Uterus (tissue), 2 donors: Measurements from ENCODE around the gene UBE2R2.
"Not testable (repeated sequence)": the region's sequence is repeated elsewhere in the genome, so short reads cannot be mapped to it uniquely, and the experiment has no call there.

Experiments used
- CTCF ChIP-seq, 4 experiments: fragments of 200-600 bp in 2 of 4; fragments of 450-650 bp in 2 of 4; sonication (generic) in 2 of 4; IDR thresholded peaks; one replicate each; pipeline ENCODE4 v1.5.1; 2016 to 2019; ENCODE audit warnings: antibody characterized with exemption in 4 of 4, mild to moderate bottlenecking in 2 of 4, moderate library complexity in 1 of 4
- POLR2A ChIP-seq, 2 donors: fragments of 450-650 bp; IDR thresholded peaks; one replicate each; pipeline ENCODE4 v1.6.1; 2016; ENCODE audit warnings: antibody characterized with exemption in 2 of 2, mild to moderate bottlenecking in 1 of 2, moderate library complexity in 1 of 2

GRCh38 chr9:33829641-33830230 lies 12.8 kb downstream of the UBE2R2 start:
- not testable (repeated sequence) for TF ChIP-seq CTCF, POLR2A (IDR thresholded peaks at IDR 0.05)
